Breast epithelium (tissue), 4 donors: ENCODE data around the gene MPP2. TPM values are rescaled to one million over a fixed set of nuclear protein-coding genes. Genes with fewer than 3 reads are reported as not detected.

Experiments
- DNase-seq, 2 donors: peaks; one replicate each; pipeline ENCODE4 v3.0.0-alpha.2; 2019; ENCODE audit warnings: low spot score in 2 of 2
- H3K27ac ChIP-seq, 2 donors: fragments of 200-600 bp; sonication (generic) in 1 of 2; one replicate each; pipeline ENCODE4 v1.5.1; 2016 to 2019; ENCODE audit warnings: mild to moderate bottlenecking in 1 of 2
- H3K27me3 ChIP-seq, 2 donors: fragments of 200-600 bp; sonication (generic) in 1 of 2; one replicate each; pipeline versions ENCODE4 v1.5.1 to v1.6.0; 2017 to 2019; ENCODE audit warnings: control low read depth in 1 of 2, mild to moderate bottlenecking in 1 of 2
- H3K36me3 ChIP-seq: fragments of 200-600 bp; one replicate; pipeline ENCODE4 v1.5.1; 2019
- H3K4me1 ChIP-seq, 2 donors: fragments of 200-600 bp; sonication (generic); one replicate each; pipeline ENCODE4 v1.5.1; 2016 to 2019; ENCODE audit warnings: control low read depth in 1 of 2
- H3K4me3 ChIP-seq, 3 donors: fragments of 200-600 bp; sonication (generic); 1 replicate in 2 of 3; 2 replicates in 1 of 3; pipeline ENCODE4 v1.5.1; 2016 to 2019; ENCODE audit warnings: mild to moderate bottlenecking in 3 of 3, moderate library complexity in 2 of 3
- H3K9me3 ChIP-seq, 2 donors: fragments of 200-600 bp; sonication (generic) in 1 of 2; one replicate each; pipeline ENCODE4 v1.5.1; 2016 to 2019; ENCODE audit warnings: control low read depth in 1 of 2
- POLR2A ChIP-seq: fragments of 450-650 bp; IDR thresholded peaks from one replicate; pipeline ENCODE4 v1.6.1; 2016; ENCODE audit warnings: antibody characterized with exemption, mild to moderate bottlenecking, moderate library complexity
- POLR2AphosphoS5 ChIP-seq, 3 donors: sonication (generic); formaldehyde crosslinking; IDR thresholded peaks; one replicate each; pipeline ENCODE4 v1.6.1; 2017; ENCODE audit warnings: antibody characterized with exemption in 3 of 3
- intact Hi-C: fragments of 100-400 bp; cut with DNase I; formaldehyde crosslinking; loops from one replicate; pipeline ENCODE4 v1.15.1; 2023; ENCODE audit warnings: low total_unique reads
- total RNA-seq, 3 donors: library from RNA; depleted of rRNA; stranded (reverse); fragments of >200 nt; gene quantifications; one replicate each; pipeline ENCODE4 v1.1.0, GENCODE V29; 2016
- TF ChIP-seq, protein P1 (sequence below), 3 donors: fragments of 450-650 bp; IDR thresholded peaks; one replicate each; pipeline ENCODE4 v1.5.1; 2016 to 2017; ENCODE audit warnings: antibody characterized with exemption in 3 of 3, mild to moderate bottlenecking in 3 of 3, moderate library complexity in 3 of 3

MPP2 gene
- total RNA-seq, 3 donors from 2014 or later, result 2.6 to 7.9 (median 3.9) TPM

DNA sequence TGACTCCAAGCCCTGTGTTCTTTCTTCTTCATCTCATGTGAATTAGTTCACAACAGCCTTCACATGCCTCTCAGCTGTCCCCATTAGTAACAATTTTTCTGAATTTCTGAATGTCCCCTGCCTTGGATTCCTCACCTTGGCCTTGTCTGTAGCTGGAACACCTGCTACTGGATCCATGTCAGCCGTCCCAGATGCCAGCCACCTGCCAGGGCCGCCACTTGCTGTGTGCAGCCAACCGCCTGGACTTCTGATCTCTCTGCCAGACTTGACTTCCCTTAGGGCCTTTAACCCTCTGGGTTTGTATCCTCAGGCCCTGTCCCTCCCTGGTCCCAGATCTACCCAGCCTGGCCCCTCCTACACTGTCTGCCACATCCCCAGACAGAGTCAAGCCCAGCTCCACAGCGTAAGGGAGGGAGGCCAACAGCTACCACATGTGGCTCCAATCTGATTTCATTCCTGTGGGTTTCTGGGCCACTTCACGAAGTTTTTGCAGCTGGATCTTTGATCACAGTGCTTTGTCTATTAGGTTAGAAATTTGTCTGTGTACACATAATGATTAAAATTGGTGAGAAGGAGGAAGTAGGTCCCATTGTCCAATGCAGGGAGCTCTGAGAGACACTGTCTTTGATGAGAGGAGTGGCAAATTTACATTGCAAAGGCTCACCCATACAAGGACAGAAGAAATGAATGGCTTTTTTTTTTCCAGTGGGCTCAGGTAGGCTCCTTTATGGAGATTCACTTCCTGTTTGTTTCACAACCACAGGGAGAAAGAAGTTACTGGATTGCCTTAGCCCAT, 15.3 kb downstream of the MPP2 start:
- Histone ChIP-seq H3K27ac (no peak overlapping the region), H3K36me3 (no peaks in the 10 kb centered on the region), H3K4me3 (no peak overlapping the region), H3K9me3 (no peaks in the 10 kb centered on the region), H3K27me3 (no peaks in the 10 kb centered on the region), H3K4me1 (no peaks in the 10 kb centered on the region)
- intact Hi-C loops, result no loop called here
- DNase-seq, result no peak
- TF ChIP-seq POLR2AphosphoS5 (IDR thresholded peaks at IDR 0.05) (no peak), POLR2A (no peak)
- TF ChIP-seq, protein P1, sequence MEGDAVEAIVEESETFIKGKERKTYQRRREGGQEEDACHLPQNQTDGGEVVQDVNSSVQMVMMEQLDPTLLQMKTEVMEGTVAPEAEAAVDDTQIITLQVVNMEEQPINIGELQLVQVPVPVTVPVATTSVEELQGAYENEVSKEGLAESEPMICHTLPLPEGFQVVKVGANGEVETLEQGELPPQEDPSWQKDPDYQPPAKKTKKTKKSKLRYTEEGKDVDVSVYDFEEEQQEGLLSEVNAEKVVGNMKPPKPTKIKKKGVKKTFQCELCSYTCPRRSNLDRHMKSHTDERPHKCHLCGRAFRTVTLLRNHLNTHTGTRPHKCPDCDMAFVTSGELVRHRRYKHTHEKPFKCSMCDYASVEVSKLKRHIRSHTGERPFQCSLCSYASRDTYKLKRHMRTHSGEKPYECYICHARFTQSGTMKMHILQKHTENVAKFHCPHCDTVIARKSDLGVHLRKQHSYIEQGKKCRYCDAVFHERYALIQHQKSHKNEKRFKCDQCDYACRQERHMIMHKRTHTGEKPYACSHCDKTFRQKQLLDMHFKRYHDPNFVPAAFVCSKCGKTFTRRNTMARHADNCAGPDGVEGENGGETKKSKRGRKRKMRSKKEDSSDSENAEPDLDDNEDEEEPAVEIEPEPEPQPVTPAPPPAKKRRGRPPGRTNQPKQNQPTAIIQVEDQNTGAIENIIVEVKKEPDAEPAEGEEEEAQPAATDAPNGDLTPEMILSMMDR (IDR thresholded peaks at IDR 0.05), result no peak

DNA sequence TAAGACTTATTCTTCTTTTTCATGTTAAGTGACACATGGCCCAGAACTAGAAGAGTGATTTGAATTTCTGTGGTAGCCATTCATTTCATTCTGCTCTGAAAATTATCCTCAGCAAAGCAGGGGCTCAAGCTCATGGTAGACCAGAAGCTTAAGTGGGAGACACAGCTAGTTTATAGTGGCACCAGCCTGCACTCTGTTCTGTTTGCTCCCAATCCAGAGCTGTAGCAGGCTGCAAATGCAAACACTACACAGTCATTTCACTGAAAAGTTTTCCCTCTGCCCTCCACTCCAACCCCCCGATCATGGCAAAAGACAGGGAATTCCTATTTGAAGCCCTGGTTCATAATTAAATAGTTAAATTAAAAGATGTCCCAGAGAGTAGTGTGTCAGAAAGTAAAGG, 17.1 kb downstream of the MPP2 start:
- Histone ChIP-seq H3K36me3 (no peaks in the 10 kb centered on the region), H3K27me3 (no peaks in the 10 kb centered on the region), H3K9me3 (no peaks in the 10 kb centered on the region), H3K4me1 (no peaks in the 10 kb centered on the region), H3K4me3 (no peak overlapping the region), H3K27ac (no peak overlapping the region)
- intact Hi-C loops, result no loop called here
- DNase-seq, result no peak
- TF ChIP-seq, protein P1 (IDR thresholded peaks at IDR 0.05), result no peak

DNA sequence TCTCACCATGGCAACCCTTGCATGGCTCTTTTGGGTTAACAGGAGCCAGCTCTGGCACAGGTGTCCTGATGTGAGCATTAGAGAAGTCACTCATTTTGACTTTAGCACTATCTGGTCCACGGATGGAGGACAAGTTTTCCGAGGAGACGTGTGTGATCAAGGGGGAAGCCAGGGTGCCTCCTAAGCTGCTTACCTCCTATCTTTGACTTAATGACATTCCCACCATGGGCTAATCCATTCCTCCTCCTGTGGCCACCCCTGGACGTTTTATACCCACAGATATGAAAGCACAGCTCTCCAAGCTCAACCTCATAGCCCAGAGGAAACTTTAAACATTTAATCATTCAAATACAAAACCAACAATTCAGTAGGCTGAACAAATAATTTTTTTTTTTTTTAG, 18.8 kb downstream of the MPP2 start:
- no peaks in the 10 kb centered on the region for H3K4me1 ChIP-seq
- no peak overlapping the region for H3K4me3 ChIP-seq
- intact Hi-C loops, result no loop called here
- DNase-seq, result no peak
- no peak overlapping the region for H3K27ac ChIP-seq
- no peaks in the 10 kb centered on the region for H3K27me3 ChIP-seq
- H3K9me3 ChIP-seq, result no peaks in the 10 kb centered on the region
- TF ChIP-seq POLR2A (no peak), POLR2AphosphoS5 (IDR thresholded peaks at IDR 0.05) (no peak)
- TF ChIP-seq, protein P1 (IDR thresholded peaks at IDR 0.05), result no peak
- no peaks in the 10 kb centered on the region for H3K36me3 ChIP-seq

DNA sequence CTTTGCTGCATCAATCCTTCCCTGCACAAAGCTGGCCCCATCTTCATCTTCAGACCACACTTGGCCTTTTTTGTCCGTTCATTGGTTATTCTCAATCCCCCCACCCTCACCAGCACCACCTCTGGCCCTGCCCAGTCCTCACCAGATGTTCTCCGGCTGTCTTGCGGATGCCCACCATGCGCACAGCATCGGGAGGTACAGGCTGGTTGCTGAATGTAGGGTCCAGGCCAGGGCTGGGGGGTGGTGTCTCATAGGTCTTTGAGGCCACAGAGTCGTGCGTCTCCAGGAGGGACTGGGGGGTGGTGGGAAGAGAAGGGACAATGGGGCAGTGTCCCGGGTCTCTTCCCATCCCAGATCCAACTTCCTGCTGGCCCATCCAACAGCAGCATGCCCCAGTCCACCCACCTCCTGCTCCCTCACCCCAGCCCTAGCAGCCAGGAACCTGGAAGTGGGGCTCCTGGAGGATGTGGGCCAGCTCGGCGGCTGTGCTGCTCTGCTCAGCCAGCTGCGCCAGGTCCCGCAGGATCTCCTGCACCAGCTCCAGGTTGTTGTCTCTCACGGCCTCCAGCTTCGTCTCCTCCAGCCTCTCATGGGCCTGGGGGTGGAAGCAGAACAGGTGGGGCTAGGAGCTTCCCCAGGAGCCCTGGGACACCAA, 24.4 kb downstream of the MPP2 start:
- Histone ChIP-seq H3K27me3 (no peaks in the 10 kb centered on the region), H3K4me3 (no peak overlapping the region), H3K27ac (no peak overlapping the region), H3K36me3 (no peaks in the 10 kb centered on the region), H3K4me1 (no peaks in the 10 kb centered on the region), H3K9me3 (no peaks in the 10 kb centered on the region)
- intact Hi-C loops, result no loop called here
- no peak for DNase-seq
- TF ChIP-seq, protein P1 (IDR thresholded peaks at IDR 0.05), result no peak
- TF ChIP-seq POLR2AphosphoS5 (IDR thresholded peaks at IDR 0.05), result no peak
- TF ChIP-seq POLR2A, result no peak

DNA sequence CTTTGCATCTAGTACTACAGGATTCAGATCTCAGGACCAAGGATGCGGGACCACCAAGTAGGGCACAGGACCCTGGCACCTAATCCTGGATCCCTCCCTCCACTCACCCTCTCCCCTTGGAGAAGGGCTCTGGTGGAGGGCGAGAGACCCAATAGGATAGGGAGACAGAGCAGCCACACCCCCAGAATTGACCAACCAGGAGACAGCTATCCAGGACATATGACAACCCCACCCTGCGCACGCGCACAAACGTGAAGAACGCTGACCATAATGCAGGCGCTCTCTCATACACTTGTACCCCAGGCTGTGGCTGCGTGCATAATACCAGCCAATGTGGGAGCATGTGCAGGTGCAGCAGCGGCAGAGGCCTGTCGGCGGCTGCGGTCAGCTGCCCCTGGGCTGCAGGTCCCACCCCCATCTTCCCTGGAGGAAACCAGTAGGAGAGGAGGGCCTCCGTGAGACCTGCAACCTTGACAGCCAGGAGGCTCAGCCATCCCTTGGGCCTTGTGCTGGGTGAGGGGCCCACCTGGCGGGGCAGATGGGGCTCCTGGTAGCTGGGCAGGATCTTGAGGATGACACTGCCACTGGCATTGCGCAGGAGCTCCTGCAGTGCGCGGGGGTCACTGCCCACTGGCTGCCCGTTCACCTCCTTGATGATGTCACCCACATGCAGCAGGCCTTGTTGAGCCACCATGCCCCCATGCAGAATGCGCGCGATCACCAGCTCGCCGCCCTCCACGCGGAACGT, 25.4 kb downstream of the MPP2 start:
- H3K27me3 ChIP-seq, result no peaks in the 10 kb centered on the region
- H3K4me3 ChIP-seq, result no peak overlapping the region
- DNase-seq, result no peak
- H3K27ac ChIP-seq, result no peak overlapping the region
- H3K36me3 ChIP-seq, result no peaks in the 10 kb centered on the region
- H3K9me3 ChIP-seq, result no peaks in the 10 kb centered on the region
- intact Hi-C loops, result no loop called here
- H3K4me1 ChIP-seq, result no peaks in the 10 kb centered on the region
- TF ChIP-seq POLR2AphosphoS5 (IDR thresholded peaks at IDR 0.05) (no peak), POLR2A (no peak)
- TF ChIP-seq, protein P1 (IDR thresholded peaks at IDR 0.05), result no peak
